Activated naive CD8-positive, alpha-beta T cell treated with anti-CD3 and anti-CD28 coated beads, Interleukin-2, amount 50 U/mL, for 24 hours (primary cell): ENCODE results near the gene IFNL2.
A peak's percentile ranks its signal among the peaks of the same experiment; 100 is the strongest.
"Not testable (repeated sequence)": the region's sequence is repeated elsewhere in the genome, so short reads cannot be mapped to it uniquely, and the experiment has no call there.

Source experiments
- ATAC-seq: fragments of 150-1000 bp; cut with Tn5 transposase; one replicate; pipeline ENCODE4 v1.10.0; 2021
- DNase-seq: peaks from one replicate; pipeline ENCODE4 v3.0.0; 2021
- H3K27ac Mint-ChIP-seq: one replicate; pipeline ENCODE4 v1.8.0; 2021; ENCODE audit warnings: mild to moderate bottlenecking, mixed read lengths
- H3K27me3 Mint-ChIP-seq: one replicate; pipeline ENCODE4 v1.8.0; 2021; ENCODE audit warnings: mixed read lengths
- H3K36me3 Mint-ChIP-seq: one replicate; pipeline ENCODE4 v1.8.0; 2021; ENCODE audit warnings: low read depth, mixed read lengths
- H3K4me1 Mint-ChIP-seq: one replicate; pipeline ENCODE4 v1.8.0; 2021; ENCODE audit warnings: mixed read lengths
- H3K4me3 Mint-ChIP-seq: one replicate; pipeline ENCODE4 v1.8.0; 2021; ENCODE audit warnings: mild to moderate bottlenecking, moderate library complexity, mixed read lengths
- H3K9me3 Mint-ChIP-seq: one replicate; pipeline ENCODE4 v1.8.0; 2021; ENCODE audit warnings: mixed read lengths

The IFNL2 gene

DNA sequence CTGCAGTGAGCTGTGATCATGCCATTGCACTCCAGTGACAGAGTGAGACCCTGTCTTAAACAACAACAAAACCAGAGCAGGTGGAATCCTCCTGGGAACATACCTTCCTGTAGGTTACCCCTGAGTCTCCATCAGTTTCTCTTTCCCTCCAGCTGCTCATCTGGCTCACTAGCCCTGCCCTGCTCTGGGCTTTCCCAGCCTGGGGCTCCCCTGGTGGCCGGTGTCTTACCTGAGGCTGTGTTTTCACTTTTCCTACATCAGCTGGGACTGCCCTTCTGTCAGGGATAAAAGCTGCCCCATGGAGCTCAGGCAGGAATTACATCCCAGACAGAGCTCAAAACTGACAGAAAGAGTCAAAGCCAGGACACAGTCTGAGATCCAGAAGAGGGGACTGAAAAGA lies at the start of gene IFNL2:
Gene IFNL2 (plus strand): TSS at position 312 of the 400 bp plus-strand sequence. CDS start 173 bp downstream, outside the sequence.
- peak; percentile 54 for ATAC-seq
- H3K27me3 Mint-ChIP-seq, result peaks cover 18% of the 10 kb centered on the region
- not testable (repeated sequence) for H3K4me1 Mint-ChIP-seq, H3K4me3 Mint-ChIP-seq, H3K9me3 Mint-ChIP-seq, DNase-seq, H3K27ac Mint-ChIP-seq, H3K36me3 Mint-ChIP-seq

GRCh38 chr19:39219108-39219507 lies 49.1 kb upstream of the IFNL2 start:
- peaks cover 17% of the 10 kb centered on the region for H3K27me3 Mint-ChIP-seq
- DNase-seq, H3K36me3 Mint-ChIP-seq, ATAC-seq, H3K4me1 Mint-ChIP-seq, H3K4me3 Mint-ChIP-seq, H3K27ac Mint-ChIP-seq, H3K9me3 Mint-ChIP-seq: not testable (repeated sequence)

DNA sequence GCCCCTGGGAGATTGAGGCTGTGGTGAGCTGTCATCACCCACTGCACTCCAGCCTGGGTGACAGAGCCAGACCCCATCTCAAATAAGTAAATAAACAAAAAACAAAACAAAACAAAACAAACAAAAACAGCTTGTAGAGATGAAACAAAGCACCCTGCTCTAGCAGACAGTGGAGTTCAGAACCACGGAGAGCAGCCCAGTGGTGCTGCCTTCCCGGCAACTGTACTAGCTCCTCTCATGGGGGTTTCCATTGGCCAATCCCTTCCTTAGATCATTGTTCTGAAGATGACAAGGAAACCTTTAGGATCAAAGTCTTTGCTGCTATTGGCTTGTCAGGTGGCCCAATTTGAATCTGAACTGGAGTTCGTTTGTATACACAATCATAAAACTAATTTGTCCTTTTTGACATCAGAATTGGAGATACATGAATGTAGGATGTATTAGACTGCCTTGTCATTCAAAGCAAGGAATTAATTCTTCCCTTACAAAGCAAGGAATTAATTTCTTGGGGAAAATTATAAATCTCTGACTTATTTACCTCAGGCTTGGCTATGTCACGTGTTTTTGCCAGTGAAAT lies 44.4 kb upstream of the IFNL2 start:
- H3K9me3 Mint-ChIP-seq, result no peaks in the 10 kb centered on the region
- H3K4me3 Mint-ChIP-seq, result no peak overlapping the region
- H3K36me3 Mint-ChIP-seq, result no peaks in the 10 kb centered on the region
- H3K27ac Mint-ChIP-seq, result no peak overlapping the region
- no peak for ATAC-seq
- peaks cover 1% of the 10 kb centered on the region for H3K4me1 Mint-ChIP-seq
- peaks cover 19% of the 10 kb centered on the region for H3K27me3 Mint-ChIP-seq
- DNase-seq, result peak; percentile 15

GRCh38 chr19:39224910-39225309 lies 43.3 kb upstream of the IFNL2 start:
- Mint-ChIP-seq H3K36me3 (no peaks in the 10 kb centered on the region), H3K4me1 (peaks cover 1% of the 10 kb centered on the region), H3K4me3 (no peak overlapping the region), H3K27me3 (peaks cover 19% of the 10 kb centered on the region), H3K27ac (no peak overlapping the region), H3K9me3 (no peaks in the 10 kb centered on the region)
- no peak for ATAC-seq
- no peak for DNase-seq

- Mint-ChIP-seq H3K36me3 (no peaks in the 10 kb centered on the region), H3K4me1 (no peaks in the 10 kb centered on the region), H3K4me3 (no peak overlapping the region), H3K9me3 (no peaks in the 10 kb centered on the region), H3K27me3 (peaks cover 4% of the 10 kb centered on the region), H3K27ac (no peak overlapping the region)
- ATAC-seq (no peak), DNase-seq (no peak)
These were observed 38.0 kb upstream of the IFNL2 start for GRCh38 chr19:39230096-39230764.

- H3K36me3 Mint-ChIP-seq, result no peaks in the 10 kb centered on the region
- H3K4me1 Mint-ChIP-seq, result peaks cover 14% of the 10 kb centered on the region
- no peak for ATAC-seq
- no peaks in the 10 kb centered on the region for H3K9me3 Mint-ChIP-seq
- no peak overlapping the region for H3K4me3 Mint-ChIP-seq
- H3K27ac Mint-ChIP-seq, result no peak overlapping the region
- no peak for DNase-seq
- no peaks in the 10 kb centered on the region for H3K27me3 Mint-ChIP-seq
These were observed 35.5 kb upstream of the IFNL2 start for GRCh38 chr19:39232708-39233107.

- no peaks in the 10 kb centered on the region for H3K9me3 Mint-ChIP-seq
- H3K4me1 Mint-ChIP-seq, result peaks cover 21% of the 10 kb centered on the region
- H3K4me3 Mint-ChIP-seq, result no peak overlapping the region
- no peaks in the 10 kb centered on the region for H3K36me3 Mint-ChIP-seq
- DNase-seq, result peak; percentile 36
- H3K27ac Mint-ChIP-seq, result peak overlapping the region; percentile 35
- H3K27me3 Mint-ChIP-seq, result no peaks in the 10 kb centered on the region
- ATAC-seq, result peak; percentile 73
These were observed 31.7 kb upstream of the IFNL2 start for GRCh38 chr19:39236527-39236926.

GRCh38 chr19:39237200-39238184 lies 30.7 kb upstream of the IFNL2 start:
- Mint-ChIP-seq H3K4me1 (peaks cover 21% of the 10 kb centered on the region), H3K9me3 (no peaks in the 10 kb centered on the region), H3K27ac (peak overlapping the region; percentile 74), H3K36me3 (no peaks in the 10 kb centered on the region), H3K4me3 (peak overlapping the region; percentile 65), H3K27me3 (no peaks in the 10 kb centered on the region)
- ATAC-seq (peak; percentile 62), DNase-seq (peak; percentile 54)

GRCh38 chr19:39238209-39238608 lies 30.0 kb upstream of the IFNL2 start:
- H3K4me3 Mint-ChIP-seq, result no peak overlapping the region
- no peaks in the 10 kb centered on the region for H3K27me3 Mint-ChIP-seq
- peaks cover 21% of the 10 kb centered on the region for H3K4me1 Mint-ChIP-seq
- H3K27ac Mint-ChIP-seq, result peak overlapping the region; percentile 74
- H3K36me3 Mint-ChIP-seq, result no peaks in the 10 kb centered on the region
- H3K9me3 Mint-ChIP-seq, result no peaks in the 10 kb centered on the region
- DNase-seq (no peak), ATAC-seq (no peak)

GRCh38 chr19:39238944-39239343 lies 29.3 kb upstream of the IFNL2 start:
- Mint-ChIP-seq H3K27me3 (no peaks in the 10 kb centered on the region), H3K4me3 (no peak overlapping the region), H3K27ac (no peak overlapping the region), H3K36me3 (no peaks in the 10 kb centered on the region), H3K4me1 (peaks cover 21% of the 10 kb centered on the region), H3K9me3 (no peaks in the 10 kb centered on the region)
- no peak for DNase-seq
- no peak for ATAC-seq

- ATAC-seq (no peak), DNase-seq (no peak)
- Mint-ChIP-seq H3K36me3 (no peaks in the 10 kb centered on the region), H3K27ac (no peak overlapping the region), H3K4me3 (no peak overlapping the region), H3K27me3 (no peaks in the 10 kb centered on the region), H3K4me1 (peaks cover 21% of the 10 kb centered on the region), H3K9me3 (no peaks in the 10 kb centered on the region)
These were observed 27.8 kb upstream of the IFNL2 start for GRCh38 chr19:39240421-39240820.

DNA sequence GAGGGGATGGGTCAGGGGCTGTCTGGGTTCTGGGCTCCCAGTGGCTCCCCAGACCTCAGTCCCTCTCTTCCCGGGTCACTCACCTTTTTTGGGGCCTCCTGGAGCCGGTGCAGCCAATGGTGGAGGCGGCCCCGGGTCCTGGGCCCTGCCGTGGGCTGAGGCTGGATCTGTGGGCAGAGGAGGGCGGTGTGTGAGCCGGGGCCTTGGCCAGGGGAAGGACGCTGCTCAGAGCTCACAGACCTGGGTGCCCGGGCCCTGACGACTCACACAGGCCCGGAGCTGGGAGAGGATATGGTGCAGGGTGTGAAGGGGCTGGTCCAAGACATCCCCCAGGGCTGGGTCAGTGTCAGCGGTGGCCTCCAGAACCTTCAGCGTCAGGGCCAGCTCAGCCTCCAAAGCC lies 24.5 kb upstream of the IFNL2 start:
- H3K27ac Mint-ChIP-seq, ATAC-seq, H3K4me1 Mint-ChIP-seq, H3K4me3 Mint-ChIP-seq, DNase-seq, H3K9me3 Mint-ChIP-seq, H3K36me3 Mint-ChIP-seq, H3K27me3 Mint-ChIP-seq: not testable (repeated sequence)

- not testable (repeated sequence) for H3K36me3 Mint-ChIP-seq, ATAC-seq, DNase-seq, H3K4me1 Mint-ChIP-seq, H3K27ac Mint-ChIP-seq, H3K9me3 Mint-ChIP-seq, H3K4me3 Mint-ChIP-seq, H3K27me3 Mint-ChIP-seq
These were observed 23.6 kb upstream of the IFNL2 start, which contains the start of gene IFNL3 for GRCh38 chr19:39244410-39245100. Gene IFNL3 (minus strand): TSS chr19:39245006. CDS start chr19:39244967, 39 bp downstream.

- DNase-seq, H3K36me3 Mint-ChIP-seq, H3K27ac Mint-ChIP-seq, H3K4me1 Mint-ChIP-seq, H3K4me3 Mint-ChIP-seq, H3K9me3 Mint-ChIP-seq, H3K27me3 Mint-ChIP-seq: not testable (repeated sequence)
- peak; percentile 62 for ATAC-seq
These were observed 23.0 kb upstream of the IFNL2 start for GRCh38 chr19:39245166-39245565.
